Stimulated activated CD4-positive, alpha-beta T cell treated with anti-CD3 and anti-CD28 coated beads, Interleukin-1b, Interleukin-23, amount 100 ng/mL, for 4 hours (primary cell): Measurements from ENCODE around the gene ADGRE2.
"Not testable (repeated sequence)": the region's sequence is repeated elsewhere in the genome, so short reads cannot be mapped to it uniquely, and the experiment has no call there.

ENCODE experiments used
- DNase-seq, 2 donors: peaks; one replicate each; pipeline ENCODE4 v3.0.0-alpha.2; 2020; ENCODE audit warnings: low read depth in 2 of 2

The ADGRE2 gene

DNA sequence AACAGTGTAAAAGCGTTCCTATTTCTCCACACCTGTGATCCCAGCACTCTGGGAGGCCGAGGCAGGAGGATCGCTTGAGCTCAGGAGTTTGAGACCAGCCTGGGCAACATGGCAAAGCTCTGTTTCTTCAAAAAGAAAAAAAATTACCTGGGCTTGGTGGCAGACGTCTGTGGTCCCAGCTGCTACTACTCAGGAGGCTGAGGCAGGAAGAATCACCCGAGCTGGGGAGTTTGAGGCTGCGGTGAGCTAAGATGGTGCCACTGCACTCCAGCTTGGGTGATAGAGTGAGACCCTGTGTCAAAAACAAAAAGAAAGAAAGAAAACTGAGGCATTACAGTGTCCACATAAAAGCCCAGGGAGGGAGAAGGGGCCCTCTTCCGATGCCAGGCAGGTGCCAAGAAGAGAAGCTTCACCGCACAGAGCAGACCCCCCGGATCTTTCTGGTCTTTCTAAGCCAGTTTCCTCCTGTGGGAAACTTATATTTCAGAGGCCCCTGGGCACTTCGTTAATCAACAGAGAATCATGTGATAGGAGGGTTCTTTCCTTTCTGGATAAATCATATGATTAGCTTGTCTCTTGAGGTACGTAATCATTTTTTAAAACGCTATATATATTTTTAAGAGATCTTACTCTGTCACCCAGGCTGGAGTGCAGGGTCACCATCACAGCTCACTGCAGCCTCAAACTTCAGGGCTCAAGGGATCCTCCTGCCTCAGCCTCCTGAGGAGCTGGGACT is at the start of gene ADGRE2:
TSS of gene ADGRE2 (minus strand) at position 451 of the 736 bp plus-strand sequence. CDS start 1,804 bp downstream, outside the sequence.
- not testable (repeated sequence) for DNase-seq

DNA sequence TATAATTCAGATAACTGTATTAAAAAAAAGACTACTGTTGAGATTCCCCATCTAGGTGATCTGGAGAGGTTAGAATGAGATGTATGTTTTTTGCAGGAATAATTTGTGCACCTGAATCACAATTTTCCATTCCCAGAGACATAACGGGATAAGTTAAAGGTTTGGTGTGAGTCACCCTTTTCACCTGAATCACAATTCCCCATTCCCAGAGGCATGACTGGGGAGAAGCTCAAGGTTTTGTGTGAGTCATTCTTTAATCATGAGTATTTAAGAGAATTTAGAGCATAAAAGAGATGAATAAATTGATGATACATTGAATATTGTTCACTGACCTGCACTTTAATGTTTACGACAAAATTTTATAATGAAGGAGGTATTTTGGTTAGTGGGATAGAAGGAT is 47.6 kb upstream of the ADGRE2 start:
- DNase-seq, result no peak

DNA sequence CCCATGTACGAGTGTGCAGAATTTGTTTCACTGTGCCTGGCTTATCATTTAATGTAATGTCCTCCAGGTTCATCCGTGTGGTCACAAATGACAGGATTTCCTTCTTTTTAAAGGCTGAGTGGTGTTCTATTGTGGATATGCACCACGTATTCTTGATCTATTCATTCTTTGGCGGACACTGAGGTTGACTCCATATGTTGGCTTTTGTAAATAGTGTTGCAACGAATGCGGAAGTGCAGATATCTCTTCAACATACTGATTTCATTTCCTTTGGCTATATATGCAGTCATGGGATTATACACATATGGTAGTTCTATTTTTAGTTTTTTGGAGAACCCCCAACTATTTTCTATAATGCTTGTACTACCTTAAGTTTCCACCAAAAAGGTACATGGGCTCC is 43.6 kb upstream of the ADGRE2 start:
- DNase-seq, result no peak

DNA sequence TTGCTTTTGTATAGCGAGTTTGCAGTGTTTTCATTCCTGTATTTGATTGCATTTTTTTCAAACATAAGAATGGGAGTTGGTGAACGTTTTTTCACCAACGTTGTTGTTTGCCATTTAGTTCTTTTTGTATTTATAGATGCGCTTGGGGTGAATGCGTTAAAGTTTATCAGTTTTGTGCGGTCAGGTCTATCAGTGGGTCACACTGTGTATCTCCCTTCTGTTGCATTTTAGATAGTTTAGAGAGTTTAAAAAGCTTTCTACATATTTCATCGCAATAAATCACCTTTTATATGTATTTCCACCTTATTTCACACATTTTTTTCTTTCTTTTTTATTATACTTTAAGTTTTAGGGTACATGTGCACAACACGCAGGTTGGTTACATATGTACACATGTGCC is 40.2 kb upstream of the ADGRE2 start:
- no peak for DNase-seq

DNA sequence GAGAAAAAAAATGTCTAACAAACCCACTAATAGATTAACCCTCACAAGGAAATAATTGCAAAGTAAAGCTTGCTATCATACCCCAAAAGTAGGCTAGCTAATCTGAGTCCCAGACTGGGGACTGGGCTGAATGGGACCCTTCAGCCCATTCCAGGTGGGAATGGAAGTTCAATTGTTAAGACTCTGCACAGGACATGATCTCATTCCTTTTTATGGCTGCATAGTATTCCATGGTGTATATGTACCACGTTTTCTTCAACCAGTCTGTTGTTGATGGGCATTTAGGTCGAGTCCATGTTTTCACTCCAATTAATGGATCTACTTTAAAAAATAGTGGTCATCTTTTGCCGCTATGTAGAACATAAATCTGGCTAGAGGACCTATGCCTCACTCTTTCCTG is 38.7 kb upstream of the ADGRE2 start:
- DNase-seq, result no peak

DNA sequence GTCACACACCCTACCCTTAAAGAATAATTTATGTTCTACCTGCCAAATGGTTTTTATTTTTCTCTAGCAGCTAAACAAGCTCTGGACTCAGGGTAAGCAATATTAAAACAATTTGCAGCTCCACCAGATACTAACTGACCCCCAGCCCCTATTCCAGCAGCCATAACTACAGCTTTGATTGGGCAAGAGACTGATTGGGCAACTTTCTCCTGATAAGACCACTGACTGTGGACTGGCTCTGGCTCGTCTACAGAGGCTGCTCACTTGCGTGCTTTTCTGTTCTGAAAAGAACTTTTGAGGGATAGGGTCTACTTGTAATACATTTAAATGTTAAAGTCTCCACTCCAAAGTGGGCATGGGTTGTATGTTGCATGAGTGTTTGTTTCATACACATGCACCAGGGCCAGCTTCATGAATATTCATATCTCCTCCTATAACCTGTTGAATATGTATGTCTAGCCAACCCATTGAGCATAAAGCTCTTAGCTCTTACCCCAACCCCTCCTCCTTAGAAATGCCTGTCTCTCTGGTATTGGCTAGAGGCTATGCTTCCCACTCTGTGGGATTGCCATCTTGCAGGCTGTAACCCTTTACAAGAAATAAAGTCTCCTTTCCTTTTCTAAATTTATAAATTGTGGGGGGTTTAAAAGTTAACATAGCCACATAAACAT is 36.8 kb upstream of the ADGRE2 start:
- DNase-seq, result no peak

DNA sequence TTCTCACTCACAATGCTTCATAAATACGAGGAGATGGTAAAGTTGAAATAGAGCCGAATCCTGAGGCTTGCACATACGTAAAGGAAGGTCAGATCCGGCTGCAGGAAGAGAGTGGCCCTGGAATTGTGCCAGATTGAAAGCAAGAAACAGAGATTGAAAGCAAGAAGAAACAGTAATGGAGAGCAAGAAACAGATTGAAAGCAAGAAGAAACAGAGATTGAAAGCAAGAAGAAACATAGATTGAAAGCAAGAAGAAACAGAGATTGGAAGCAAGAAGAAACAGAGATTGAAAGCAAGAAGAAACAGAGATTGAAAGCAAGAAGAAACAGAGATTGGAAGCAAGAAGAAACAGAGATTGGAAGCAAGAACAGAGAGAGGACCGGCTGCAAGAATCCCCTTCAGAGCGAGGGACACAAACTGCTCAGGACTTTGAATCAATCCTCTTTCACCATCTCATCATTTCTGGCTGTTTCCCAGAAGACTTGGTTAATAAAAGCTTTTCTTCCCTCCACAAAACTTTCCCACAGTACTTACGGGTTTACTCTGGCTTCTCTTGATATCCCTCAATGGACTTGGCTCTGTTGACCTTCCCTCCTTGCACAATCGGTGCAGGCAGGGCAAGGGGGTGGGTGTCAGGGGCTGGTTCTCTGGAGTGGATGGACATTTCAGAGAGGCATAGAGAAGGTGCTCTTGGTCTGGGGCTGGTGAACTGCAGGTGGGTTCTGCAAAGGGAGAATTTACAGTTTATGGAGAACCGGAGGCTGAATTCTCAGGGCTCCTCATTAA is 31.1 kb upstream of the ADGRE2 start:
- no peak for DNase-seq

DNA sequence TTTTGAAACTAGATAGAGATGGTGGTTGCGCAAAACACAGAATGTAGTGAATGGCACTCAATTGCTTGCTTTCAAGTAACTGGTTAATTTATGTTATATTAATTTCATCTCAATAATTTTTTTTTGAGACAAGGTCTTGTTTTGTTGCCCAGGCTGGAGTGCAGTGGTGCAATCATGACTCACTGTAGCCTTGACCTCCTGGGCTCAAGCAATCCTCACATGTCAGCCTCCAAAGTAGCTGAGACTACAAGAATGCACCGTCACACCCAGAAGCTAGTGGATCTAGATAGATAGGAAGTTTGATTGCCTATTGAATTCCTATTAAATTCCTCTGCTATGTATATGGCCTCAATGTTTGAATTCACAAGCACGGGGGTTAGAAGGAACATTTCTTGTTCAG is 26.4 kb upstream of the ADGRE2 start:
- no peak for DNase-seq

DNA sequence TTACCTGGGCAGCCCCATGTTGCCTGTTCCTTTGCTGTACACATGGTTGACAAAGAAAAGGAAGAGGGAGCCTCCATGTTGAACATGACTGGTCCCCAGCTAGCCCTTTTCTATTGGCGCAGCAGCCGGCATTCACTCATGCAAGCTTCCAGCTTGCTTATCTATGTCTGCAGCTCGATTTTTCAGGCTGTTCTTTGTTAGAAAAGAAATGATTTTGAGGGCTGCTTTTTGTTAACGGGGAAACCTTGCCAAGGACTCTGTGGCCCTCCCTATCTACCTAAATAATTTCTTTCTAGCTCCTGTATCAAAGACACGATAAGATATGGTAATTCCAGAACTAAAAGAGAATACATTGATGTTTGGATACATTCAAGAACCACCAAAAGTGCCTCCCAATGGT is 20.4 kb upstream of the ADGRE2 start:
- no peak for DNase-seq

DNA sequence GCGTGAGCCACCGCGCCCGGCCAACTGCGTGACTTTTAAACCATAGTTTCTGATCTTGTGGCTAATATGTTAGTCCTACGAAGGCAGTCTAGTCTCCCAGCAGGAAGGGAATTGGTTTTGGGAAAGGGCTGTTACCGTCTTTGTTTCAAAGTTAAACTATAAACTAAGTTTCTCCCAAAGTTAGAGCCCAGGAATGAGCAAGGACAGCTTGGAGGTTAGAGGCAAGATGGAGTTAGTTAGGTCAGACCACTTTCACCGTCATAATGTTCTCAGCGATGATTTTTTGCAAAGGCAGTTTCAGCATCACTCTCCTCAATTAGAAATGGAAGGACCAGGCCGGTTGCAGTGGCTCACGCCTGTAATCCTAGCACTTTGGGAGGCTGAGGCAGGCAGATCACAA is 17.7 kb upstream of the ADGRE2 start:
- DNase-seq, result no peak

DNA sequence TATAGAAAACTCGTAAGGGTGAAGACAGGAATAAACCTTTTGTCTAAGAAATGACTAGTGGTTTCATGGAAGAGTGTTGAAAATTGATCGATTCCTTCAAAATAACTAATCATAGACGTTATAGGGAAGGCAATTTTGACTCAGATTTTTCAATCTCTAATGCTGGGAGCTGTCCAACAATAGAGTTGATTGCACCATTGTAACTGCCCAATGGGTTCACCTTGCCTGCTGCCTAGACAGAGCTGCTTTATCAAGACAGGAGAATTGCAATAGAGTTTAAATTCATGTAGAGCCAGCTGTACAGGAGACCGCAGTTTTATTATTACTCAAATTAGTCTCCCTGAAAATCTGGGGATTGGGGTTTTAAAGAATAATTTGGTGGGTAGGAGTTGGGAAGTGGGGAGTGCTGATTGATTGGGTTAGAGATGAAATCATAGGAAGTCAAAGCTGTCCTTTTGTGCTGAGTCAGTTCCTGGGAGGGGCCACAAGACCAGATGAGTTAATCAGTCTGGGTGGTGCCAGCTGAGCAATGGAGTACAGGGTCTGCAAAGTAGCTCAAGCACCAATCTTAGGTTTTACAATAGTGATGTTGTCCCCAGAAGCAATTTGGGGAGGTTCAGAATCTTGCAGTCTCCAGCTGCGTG is 16.8 kb upstream of the ADGRE2 start:
- DNase-seq, result no peak

DNA sequence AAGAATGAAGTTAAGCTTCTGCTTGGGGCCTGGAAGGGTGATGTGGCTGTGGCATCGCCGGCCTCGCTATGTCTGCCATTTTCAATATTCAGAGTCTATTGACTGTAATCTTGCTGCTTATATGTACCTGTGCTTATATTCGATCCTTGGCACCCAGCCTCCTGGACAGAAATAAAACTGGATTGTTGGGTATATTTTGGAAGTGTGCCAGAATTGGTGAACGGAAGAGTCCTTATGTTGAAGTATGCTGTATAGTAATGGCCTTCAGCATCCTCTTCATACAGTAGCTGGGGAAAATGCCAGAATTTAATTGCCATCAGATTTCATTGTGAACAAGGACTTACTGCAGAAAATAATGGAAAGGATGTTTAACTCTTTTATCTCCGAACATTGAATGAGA is 13.9 kb upstream of the ADGRE2 start:
- DNase-seq, result not testable (repeated sequence)

DNA sequence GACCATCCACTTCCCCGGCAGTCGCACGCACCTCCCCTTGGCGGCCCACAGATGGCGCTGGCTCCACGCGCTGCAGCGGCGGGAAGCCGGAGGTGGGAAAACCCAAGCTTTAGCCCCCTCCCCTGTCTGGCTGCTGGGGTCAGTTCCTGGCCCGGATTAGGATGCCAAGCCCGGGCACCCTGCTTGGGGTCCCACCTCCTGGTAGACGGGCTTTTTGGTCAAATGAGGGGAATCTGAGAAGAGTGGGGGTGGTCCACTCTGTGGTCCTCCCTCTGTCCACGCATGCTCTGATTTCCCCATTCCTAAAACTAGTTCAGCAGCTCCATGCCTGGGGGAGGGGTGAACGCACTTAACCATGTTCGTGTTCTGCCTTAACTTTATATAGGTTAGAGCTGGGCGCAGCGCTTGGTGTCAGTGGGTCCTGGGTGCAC is 8.1 kb upstream of the ADGRE2 start:
- DNase-seq, result peak in 1 of 2 donors; percentile 12

DNA sequence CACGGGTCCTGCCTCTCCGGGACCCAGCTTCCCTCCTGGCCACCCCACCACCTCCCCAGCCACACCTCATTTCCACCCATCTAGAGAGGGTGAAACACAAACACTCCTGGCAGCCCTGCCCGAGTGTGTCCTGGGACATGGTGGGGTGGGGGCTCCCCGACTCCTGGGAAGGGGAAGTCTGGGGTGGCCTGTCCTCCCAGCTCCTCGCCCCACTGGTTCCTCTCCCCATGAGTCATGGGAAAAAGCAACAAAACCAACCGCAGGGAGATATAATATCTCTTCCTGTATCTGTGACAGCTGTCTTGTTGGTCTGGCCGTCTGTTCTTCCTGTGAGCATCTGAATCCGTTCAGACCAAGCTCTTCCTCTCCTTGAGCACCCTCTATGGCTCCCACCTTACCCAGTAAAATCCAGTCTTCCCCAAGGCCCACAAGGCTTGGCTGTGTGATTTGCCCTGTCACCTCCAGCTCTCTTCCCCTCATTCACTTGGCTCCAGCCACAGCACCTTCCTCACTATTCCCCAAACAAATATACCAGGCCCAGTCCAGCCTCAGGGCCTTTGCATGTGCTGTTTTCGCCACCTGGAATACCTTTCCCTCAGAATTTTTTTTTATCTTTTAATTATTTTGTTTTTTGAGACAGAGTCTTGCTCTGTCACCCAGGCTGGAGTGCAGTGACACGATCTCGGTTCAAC is 6.9 kb upstream of the ADGRE2 start:
- DNase-seq, result not testable (repeated sequence)

DNA sequence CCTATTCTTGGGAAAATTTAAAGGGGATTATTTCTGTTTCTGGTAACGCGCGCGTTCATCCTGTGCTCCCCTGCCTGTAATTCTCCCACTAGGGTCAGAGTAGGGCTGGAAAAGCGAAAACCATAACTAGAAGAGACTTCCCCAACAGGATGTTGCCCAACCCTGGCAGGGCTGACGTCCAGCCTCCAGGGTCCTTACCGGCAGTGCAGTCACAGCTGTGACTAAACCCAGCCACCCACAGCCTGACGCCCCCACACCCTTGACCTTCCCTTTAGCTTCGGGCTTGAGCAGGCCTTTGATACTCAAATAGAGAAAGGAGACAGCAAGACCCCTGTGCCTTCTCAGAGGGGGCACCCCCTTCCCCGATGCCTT is 6.4 kb upstream of the ADGRE2 start:
- not testable (repeated sequence) for DNase-seq

DNA sequence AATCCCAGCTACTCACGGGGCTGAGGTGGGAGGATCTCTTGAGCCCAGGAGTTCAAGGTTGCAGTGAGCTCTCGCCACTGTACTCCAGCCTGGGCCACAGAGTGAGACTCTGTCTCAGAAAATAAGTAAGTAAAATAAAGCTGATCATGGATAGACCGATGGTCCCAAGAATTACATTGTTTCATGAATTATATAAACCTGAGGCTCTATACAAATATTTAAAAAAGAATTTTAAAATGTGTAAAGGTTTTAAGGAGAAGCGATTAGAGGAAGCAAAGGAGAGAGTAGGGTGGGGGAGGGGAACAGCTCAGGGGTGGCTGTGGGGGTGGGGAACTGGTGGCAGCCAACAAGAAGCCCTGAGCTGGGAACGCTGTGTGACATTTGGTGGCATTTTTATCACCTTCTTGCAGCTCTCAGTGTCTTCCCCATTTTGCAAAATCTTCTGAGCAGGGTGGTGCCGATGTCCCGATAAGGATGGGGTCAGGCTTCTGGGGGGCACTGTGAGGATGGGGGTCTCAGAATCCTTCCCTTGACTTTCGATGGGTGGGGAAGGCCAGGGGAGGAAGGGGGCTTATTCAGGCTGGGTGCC is 5.1 kb upstream of the ADGRE2 start:
- not testable (repeated sequence) for DNase-seq

DNA sequence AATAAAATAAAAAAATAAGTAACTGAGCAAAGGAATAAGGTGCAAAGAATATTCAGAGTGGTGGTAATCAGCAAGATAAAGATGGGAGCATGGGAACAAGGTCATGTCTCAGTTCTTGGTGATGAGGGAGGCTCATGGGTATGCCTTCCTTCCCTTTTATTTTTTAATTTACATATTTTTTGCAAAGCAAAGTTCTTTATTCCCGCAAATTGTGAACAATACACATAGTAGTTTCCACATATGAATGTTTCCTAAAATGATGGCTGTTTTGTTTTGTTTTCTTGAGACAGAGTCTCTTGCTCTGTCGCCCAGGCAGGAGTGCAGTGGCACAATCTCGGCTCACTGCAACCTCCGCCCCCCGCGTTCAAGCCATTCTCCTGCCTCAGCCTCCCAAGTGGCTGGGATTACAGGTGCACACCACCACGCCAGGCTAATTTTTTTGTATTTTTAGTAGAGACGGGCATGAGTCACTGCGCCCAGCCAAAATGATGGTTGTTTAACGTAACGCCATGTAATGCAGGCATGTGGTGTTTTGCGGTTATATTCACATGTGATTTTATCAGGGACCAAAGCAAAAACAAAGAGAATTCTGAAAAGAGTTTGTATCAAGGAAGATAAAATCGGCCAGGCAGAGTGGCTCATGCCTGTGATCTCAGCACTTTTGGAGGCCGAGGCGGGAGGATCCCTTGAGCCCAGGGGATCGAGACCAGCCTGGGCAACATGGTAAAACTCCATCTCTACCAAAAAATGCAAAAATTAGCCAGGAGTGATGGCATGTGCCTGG is 4.5 kb upstream of the ADGRE2 start:
- no peak for DNase-seq

DNA sequence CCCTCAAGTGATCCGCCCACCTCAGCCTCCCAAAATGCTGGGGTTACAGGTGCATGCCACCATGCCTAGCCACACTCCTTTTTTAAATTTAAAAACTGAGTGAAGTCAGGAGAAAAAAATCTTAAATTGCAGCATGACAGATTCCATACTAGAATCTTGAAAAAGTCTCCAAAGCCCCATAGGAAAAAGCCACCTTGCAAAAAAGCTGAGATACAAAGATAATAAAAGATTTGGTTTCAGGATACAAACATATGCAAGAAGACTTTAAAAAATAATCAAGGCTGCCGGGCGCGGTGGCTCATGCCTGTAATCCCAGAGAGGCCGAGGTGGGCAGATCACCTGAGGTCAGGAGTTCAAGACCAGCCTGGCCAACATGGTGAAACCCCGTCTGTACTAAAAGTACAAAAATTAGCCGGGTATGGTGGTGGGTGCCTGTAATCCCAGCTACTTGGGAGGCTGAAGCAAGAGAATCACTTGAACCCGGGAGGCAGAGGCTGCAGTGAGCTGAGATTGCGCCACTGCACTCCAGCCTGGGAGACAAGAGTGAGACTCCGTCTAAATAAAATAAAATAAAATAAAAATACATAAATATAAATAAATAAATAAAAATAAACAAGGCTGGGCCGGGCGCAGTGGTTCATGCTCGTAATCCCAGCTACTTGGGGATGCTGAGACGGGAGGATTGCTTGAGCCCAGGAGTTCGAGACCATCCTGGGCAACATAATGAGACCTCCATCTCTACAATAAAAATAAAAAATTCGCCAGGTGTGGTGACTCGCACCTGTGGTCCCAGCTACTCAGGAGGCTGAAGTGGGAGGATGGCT is 3.6 kb upstream of the ADGRE2 start:
- not testable (repeated sequence) for DNase-seq

DNA sequence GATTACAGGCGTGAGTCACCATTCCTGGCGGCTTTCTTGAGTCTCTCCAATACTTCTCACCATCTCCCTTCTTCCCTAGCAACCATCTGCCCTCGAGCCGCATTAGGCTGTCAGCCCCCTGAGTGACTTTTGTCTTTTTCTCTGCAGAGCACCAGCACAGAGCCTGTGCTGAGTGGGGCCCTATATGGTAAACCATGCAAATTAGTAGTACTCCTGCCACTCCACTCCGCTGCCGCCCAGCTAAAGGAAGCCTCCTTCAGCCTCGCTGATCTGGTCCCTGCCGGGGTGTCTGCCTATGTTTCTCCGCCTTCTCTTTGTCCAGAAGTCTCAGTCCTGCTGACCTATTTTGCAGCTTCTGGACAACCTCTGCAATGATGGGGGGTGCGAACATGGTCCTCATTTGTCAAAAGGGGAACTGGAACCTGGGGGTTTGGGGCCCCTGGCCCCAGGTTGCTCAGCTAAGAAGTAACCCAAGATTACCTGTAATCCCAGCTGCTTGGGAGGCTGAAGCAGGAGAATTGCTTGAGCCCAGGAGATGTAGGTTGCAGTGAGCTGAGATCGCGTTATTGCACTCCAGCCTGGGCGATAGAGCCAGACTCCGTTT is 2.4 kb upstream of the ADGRE2 start:
- DNase-seq, result not testable (repeated sequence)
